Right lobe of liver (tissue), 6 donors: ENCODE measurements around the gene PCYT1A. TPM values are rescaled to one million over a fixed set of nuclear protein-coding genes. Genes with fewer than 3 reads are reported as not detected.
"Not testable (repeated sequence)": the region's sequence is repeated elsewhere in the genome, so short reads cannot be mapped to it uniquely, and the experiment has no call there.

ENCODE experiments used
- ATAC-seq, 4 donors: fragments of 200-7000 bp; cut with Tn5 transposase; one replicate each; pipeline ENCODE4 v1.9.1; 2020; ENCODE audit warnings: mild to moderate bottlenecking in 4 of 4, moderate library complexity in 4 of 4
- DNase-seq, 3 donors: peaks; one replicate each; pipeline ENCODE4 v3.0.0-alpha.2; 2020
- H3K27ac ChIP-seq, 3 donors: fragments of 200-600 bp; one replicate each; pipeline ENCODE4 v1.8.0; 2022
- H3K27me3 ChIP-seq, 2 donors: fragments of 200-600 bp; one replicate each; pipeline ENCODE4 v1.8.0; 2022
- H3K36me3 ChIP-seq, 4 donors: fragments of 200-600 bp; sonication (generic) in 1 of 4; one replicate each; pipeline versions ENCODE4 v1.5.1 to v1.8.0; 2017 to 2022; ENCODE audit warnings: control low read depth in 1 of 4
- H3K4me1 ChIP-seq, 4 donors: fragments of 200-600 bp; sonication (generic) in 1 of 4; one replicate each; pipeline versions ENCODE4 v1.5.1 to v1.8.0; 2017 to 2022; ENCODE audit warnings: control low read depth in 1 of 4
- H3K4me3 ChIP-seq, 3 donors: fragments of 200-600 bp; one replicate each; pipeline ENCODE4 v1.8.0; 2022
- H3K9me3 ChIP-seq, 4 donors: fragments of 200-600 bp; sonication (generic) in 1 of 4; one replicate each; pipeline versions ENCODE4 v1.5.1 to v1.8.0; 2017 to 2022; ENCODE audit warnings: control low read depth in 1 of 4
- CTCF ChIP-seq, 4 donors: fragments of 200-600 bp in 3 of 4; fragments of 450-650 bp in 1 of 4; IDR thresholded peaks; one replicate each; pipeline versions ENCODE4 v1.5.1 to v1.8.0; 2016 to 2022; ENCODE audit warnings: antibody characterized with exemption in 4 of 4, mild to moderate bottlenecking in 2 of 4
- POLR2A ChIP-seq: fragments of 450-650 bp; IDR thresholded peaks from one replicate; pipeline ENCODE4 v1.6.1; 2017; ENCODE audit warnings: antibody characterized with exemption, mild to moderate bottlenecking
- WGBS: methylation state at CpG from one replicate; pipeline ENCODE4 v1.1.6; 2018; ENCODE audit warnings: low coverage, low lambda C conversion rate; ENCODE audit not compliant: insufficient coverage; ENCODE audit errors: missing lambda C conversion rate; 5-methylcytosine and 5-hydroxymethylcytosine counted together
- intact Hi-C, 2 donors: fragments of 100-400 bp; cut with DNase I; formaldehyde crosslinking; loops; one replicate each; pipeline versions ENCODE4 v1.11.2 to v1.14.1; 2022
- total RNA-seq, 6 experiments: library from RNA; depleted of rRNA in 2 of 6; stranded (reverse); fragments of >200 nt in 2 of 6; fragmentation: NEBNext Ultra II Directional in 3 of 6; extraction: Animal tissue kit (Norgen Biotek cat#: 25700) in 3 of 6; gene quantifications; one replicate each; pipeline versions ENCODE4 v1.1.0 to v1.2.4, GENCODE V29; 2016 to 2023
- donor health status: DM: no; HTN: yes; CAD: no.
- donor health status: DM: no; HTN: no; CAD: no.
- donor health status: DM: no; HTN: no; CAD: no.
- donor health status: DM: no; HTN: yes; CAD: no.
- donor health status: DM: no; HTN: yes; CAD: no.

PCYT1A gene
- total RNA-seq, 6 experiments from 2014 or later: 20.8 to 43.2 (median 28.8) TPM

GRCh38 chr3:196208942-196209695 lies 78.4 kb downstream of the PCYT1A start:
- Histone ChIP-seq H3K27ac (no peak overlapping the region), H3K36me3 (no peaks in the 10 kb centered on the region), H3K27me3 (no peaks in the 10 kb centered on the region), H3K4me3 (no peak overlapping the region), H3K4me1 (peaks cover 0 to 12% (median under 1%) of the 10 kb centered on the region in 4 donors), H3K9me3 (no peaks in the 10 kb centered on the region)
- 73% methylated on average over 3 of the region's 24 CpGs for WGBS
- intact Hi-C loops: no loop called here
- DNase-seq (peak in 2 of 3 donors; percentile 53 to 62), ATAC-seq (peak in 1 of 4 donors; percentile 4)
- TF ChIP-seq CTCF (IDR thresholded peaks at IDR 0.05) (no peak), POLR2A (no peak)

GRCh38 chr3:196207833-196208607 lies 79.5 kb downstream of the PCYT1A start:
- DNase-seq (peak; percentile 78 to 89 (median 88)), ATAC-seq (peak; percentile 87 to 93 (median 90))
- H3K27ac ChIP-seq: no peak overlapping the region
- no peaks in the 10 kb centered on the region for H3K36me3 ChIP-seq
- intact Hi-C loops: no loop called here
- no peaks in the 10 kb centered on the region for H3K27me3 ChIP-seq
- no peaks in the 10 kb centered on the region for H3K9me3 ChIP-seq
- TF ChIP-seq POLR2A (no peak), CTCF (IDR thresholded peaks at IDR 0.05) (no peak)
- H3K4me3 ChIP-seq: peak overlapping the region; percentile 29 to 61 (median 51)
- H3K4me1 ChIP-seq: peaks cover 0 to 9% (median 0%) of the 10 kb centered on the region in 4 donors
- 13% methylated on average over 44 of the region's 49 CpGs for WGBS

- Histone ChIP-seq H3K27me3 (no peaks in the 10 kb centered on the region), H3K27ac (no peak overlapping the region), H3K4me1 (peaks cover 0 to 9% (median 0%) of the 10 kb centered on the region in 4 donors), H3K9me3 (no peaks in the 10 kb centered on the region), H3K36me3 (no peaks in the 10 kb centered on the region), H3K4me3 (peak overlapping the region in 1 of 3 donors; percentile 61)
- 28% methylated on average over 9 of the region's 70 CpGs for WGBS
- ATAC-seq (peak; percentile 1 to 28 (median 20)), DNase-seq (peak in 2 of 3 donors; percentile 60 to 75)
- no peak for TF ChIP-seq CTCF (IDR thresholded peaks at IDR 0.05)
- intact Hi-C loops: no loop called here
These were observed 80.2 kb downstream of the PCYT1A start for GRCh38 chr3:196207159-196207832.

- H3K36me3 ChIP-seq, H3K9me3 ChIP-seq, H3K27me3 ChIP-seq, DNase-seq, intact Hi-C loops, H3K4me3 ChIP-seq, H3K4me1 ChIP-seq, H3K27ac ChIP-seq: not testable (repeated sequence)
- 40% methylated on average over 7 of the region's 9 CpGs for WGBS
- ATAC-seq: peak in 2 of 4 donors; percentile 4 to 9
These were observed 81.9 kb downstream of the PCYT1A start for GRCh38 chr3:196205442-196206205.
